Activated B cell treated with CpG ODN at 0.5 μM for 24 hours (primary cell): Measurements from ENCODE around the gene SLC30A10. TPM values are rescaled to one million over a fixed set of nuclear protein-coding genes. Genes with fewer than 3 reads are reported as not detected.

Source experiments
- ATAC-seq: fragments of 200-7000 bp; cut with Tn5 transposase; one replicate; pipeline ENCODE4 v1.10.0; 2021; ENCODE audit warnings: low read depth, mild to moderate bottlenecking, moderate library complexity
- CTCF ChIA-PET: fragments of 350-600 bp; sonication (Branson Sonifier 250); formaldehyde crosslinking; loops from one replicate; lab custom pipeline; 2021; ENCODE audit warnings: antibody characterized with exemption; lab: Charles Lee
- POLR2A ChIA-PET: fragments of 350-600 bp; sonication (Branson Sonifier 250); formaldehyde crosslinking; loops from one replicate; lab custom pipeline; 2021; ENCODE audit warnings: antibody characterized with exemption; lab: Charles Lee
- DNase-seq: peaks from one replicate; pipeline ENCODE4 v3.0.0; 2022
- H3K27ac Mint-ChIP-seq: one replicate; pipeline ENCODE4 v1.8.0; 2020; ENCODE audit warnings: mixed read lengths
- H3K27me3 Mint-ChIP-seq: one replicate; pipeline ENCODE4 v1.8.0; 2021; ENCODE audit warnings: mixed read lengths
- H3K36me3 Mint-ChIP-seq: one replicate; pipeline ENCODE4 v1.8.0; 2021; ENCODE audit warnings: low read depth, mixed read lengths
- H3K4me1 Mint-ChIP-seq: one replicate; pipeline ENCODE4 v1.8.0; 2021; ENCODE audit warnings: mixed read lengths
- H3K4me3 Mint-ChIP-seq: one replicate; pipeline ENCODE4 v1.8.0; 2020; ENCODE audit warnings: mild to moderate bottlenecking, mixed read lengths
- H3K9me3 Mint-ChIP-seq: one replicate; pipeline ENCODE4 v1.8.0; 2020; ENCODE audit warnings: mixed read lengths
- intact Hi-C: fragments of 100-400 bp; cut with micrococcal nuclease; formaldehyde crosslinking; loops from one replicate; pipeline ENCODE4 v1.15.1; 2024
- total RNA-seq: library from RNA; stranded (reverse); gene quantifications from 2 replicates; pipeline ENCODE4 v1.2.3, GENCODE V29; 2022
- TF ChIP-seq, protein P1 (sequence below): fragments of 200-600 bp; IDR thresholded peaks from one replicate; pipeline ENCODE4 v1.8.0; 2022; ENCODE audit warnings: antibody characterized with exemption, mild to moderate bottlenecking

Gene SLC30A10
- total RNA-seq, 1 donor from 2014 or later: 0.11 TPM

GRCh38 chr1:219904934-219905333, 23.4 kb downstream of the SLC30A10 start:
- ATAC-seq (no peak), DNase-seq (no peak)
- ChIA-PET CTCF (no interaction called here), POLR2A (interaction anchor here (0.6 kb wide), 1 partner anchor 92 kb away, joined by 3 read pairs; no protein-coding TSS in a partner anchor)
- TF ChIP-seq, protein P1, sequence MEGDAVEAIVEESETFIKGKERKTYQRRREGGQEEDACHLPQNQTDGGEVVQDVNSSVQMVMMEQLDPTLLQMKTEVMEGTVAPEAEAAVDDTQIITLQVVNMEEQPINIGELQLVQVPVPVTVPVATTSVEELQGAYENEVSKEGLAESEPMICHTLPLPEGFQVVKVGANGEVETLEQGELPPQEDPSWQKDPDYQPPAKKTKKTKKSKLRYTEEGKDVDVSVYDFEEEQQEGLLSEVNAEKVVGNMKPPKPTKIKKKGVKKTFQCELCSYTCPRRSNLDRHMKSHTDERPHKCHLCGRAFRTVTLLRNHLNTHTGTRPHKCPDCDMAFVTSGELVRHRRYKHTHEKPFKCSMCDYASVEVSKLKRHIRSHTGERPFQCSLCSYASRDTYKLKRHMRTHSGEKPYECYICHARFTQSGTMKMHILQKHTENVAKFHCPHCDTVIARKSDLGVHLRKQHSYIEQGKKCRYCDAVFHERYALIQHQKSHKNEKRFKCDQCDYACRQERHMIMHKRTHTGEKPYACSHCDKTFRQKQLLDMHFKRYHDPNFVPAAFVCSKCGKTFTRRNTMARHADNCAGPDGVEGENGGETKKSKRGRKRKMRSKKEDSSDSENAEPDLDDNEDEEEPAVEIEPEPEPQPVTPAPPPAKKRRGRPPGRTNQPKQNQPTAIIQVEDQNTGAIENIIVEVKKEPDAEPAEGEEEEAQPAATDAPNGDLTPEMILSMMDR: no peak
- Mint-ChIP-seq H3K9me3 (no peaks in the 10 kb centered on the region), H3K4me3 (no peak overlapping the region), H3K36me3 (no peaks in the 10 kb centered on the region), H3K4me1 (no peaks in the 10 kb centered on the region), H3K27me3 (peaks cover 3% of the 10 kb centered on the region), H3K27ac (no peak overlapping the region)
- intact Hi-C loops: no loop called here

DNA sequence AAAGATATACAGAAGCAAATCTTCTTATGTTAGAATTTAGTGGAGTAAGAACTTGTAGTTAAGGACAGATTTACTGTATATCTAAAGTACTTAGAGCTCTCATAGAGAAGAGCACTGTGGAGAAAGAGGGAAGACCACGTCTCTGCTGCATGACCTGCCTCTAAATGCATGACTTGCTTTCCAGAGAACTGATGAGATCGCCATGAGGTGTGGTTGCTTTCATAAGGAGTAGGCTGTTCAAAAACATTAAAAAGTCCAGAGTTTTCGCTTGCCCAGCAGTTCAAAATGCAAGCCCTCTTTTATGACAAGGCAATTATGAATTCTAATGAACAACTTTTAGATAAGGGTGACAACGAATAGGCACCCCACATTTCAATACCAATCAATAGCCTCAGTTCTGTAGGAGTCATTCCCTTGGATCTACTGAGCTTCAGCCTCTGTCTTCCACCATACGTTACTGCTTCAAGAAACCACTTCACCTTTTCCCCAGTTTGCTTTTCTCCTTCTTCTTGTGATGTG, 24.9 kb downstream of the SLC30A10 start:
- Mint-ChIP-seq H3K27me3 (peaks cover 3% of the 10 kb centered on the region), H3K27ac (no peak overlapping the region), H3K4me3 (no peak overlapping the region), H3K9me3 (no peaks in the 10 kb centered on the region), H3K36me3 (no peaks in the 10 kb centered on the region), H3K4me1 (no peaks in the 10 kb centered on the region)
- DNase-seq: no peak
- ChIA-PET CTCF (no interaction called here), POLR2A (no interaction called here)
- intact Hi-C loops: no loop called here
- no peak for ATAC-seq
- TF ChIP-seq, protein P1: no peak

DNA sequence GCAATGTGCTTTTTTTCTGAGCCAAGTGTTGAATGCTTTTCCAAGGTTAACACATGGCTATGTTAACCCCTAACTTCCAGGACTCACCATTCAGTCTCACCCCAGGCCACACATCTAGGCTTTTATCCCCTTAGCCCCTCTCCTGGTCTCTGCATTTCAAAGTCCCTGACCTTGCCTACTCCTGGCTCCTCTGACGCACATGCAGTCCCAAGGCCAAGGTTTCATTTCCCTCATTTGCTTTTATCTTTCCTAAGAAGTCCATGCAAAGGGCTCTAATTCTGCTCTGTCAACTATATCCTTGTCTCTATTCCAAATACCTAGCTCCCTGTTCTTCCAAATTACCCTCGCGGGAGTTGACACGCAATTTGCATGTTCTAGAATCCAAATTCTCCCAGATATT, 25.4 kb downstream of the SLC30A10 start:
- DNase-seq: no peak
- H3K27ac Mint-ChIP-seq: no peak overlapping the region
- intact Hi-C loops: no loop called here
- no peaks in the 10 kb centered on the region for H3K36me3 Mint-ChIP-seq
- ChIA-PET POLR2A (no interaction called here), CTCF (no interaction called here)
- H3K4me1 Mint-ChIP-seq: no peaks in the 10 kb centered on the region
- no peak overlapping the region for H3K4me3 Mint-ChIP-seq
- TF ChIP-seq, protein P1: no peak
- peaks cover 3% of the 10 kb centered on the region for H3K27me3 Mint-ChIP-seq
- H3K9me3 Mint-ChIP-seq: no peaks in the 10 kb centered on the region
- ATAC-seq: no peak

- H3K4me1 Mint-ChIP-seq: no peaks in the 10 kb centered on the region
- H3K4me3 Mint-ChIP-seq: no peak overlapping the region
- H3K36me3 Mint-ChIP-seq: no peaks in the 10 kb centered on the region
- ChIA-PET POLR2A (no interaction called here), CTCF (no interaction called here)
- H3K27ac Mint-ChIP-seq: no peak overlapping the region
- ATAC-seq (no peak), DNase-seq (no peak)
- intact Hi-C loops: no loop called here
- TF ChIP-seq, protein P1: no peak
- no peaks in the 10 kb centered on the region for H3K9me3 Mint-ChIP-seq
- H3K27me3 Mint-ChIP-seq: peaks cover 4% of the 10 kb centered on the region
These were observed 27.5 kb downstream of the SLC30A10 start for GRCh38 chr1:219900882-219901281.

DNA sequence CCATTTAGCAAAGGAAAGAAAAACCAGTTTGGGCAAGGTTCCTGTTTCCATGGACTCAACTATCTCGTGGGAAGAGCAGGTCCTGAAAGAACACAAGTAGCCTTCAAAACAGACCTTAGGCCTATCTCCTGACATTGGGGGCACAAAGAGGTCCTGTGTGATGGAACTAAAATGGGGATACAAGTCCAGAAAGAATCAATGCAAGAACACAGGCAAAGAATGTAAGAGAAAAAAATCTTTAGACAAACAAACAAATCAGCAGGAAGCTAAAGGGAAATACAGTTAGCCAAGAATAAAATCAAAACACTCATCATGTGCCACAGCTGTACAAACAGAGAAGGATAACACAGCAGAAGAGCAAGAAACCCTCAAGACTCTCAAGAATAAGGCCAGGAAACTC, 28.2 kb downstream of the SLC30A10 start:
- Mint-ChIP-seq H3K9me3 (peaks cover 3% of the 10 kb centered on the region), H3K27me3 (peaks cover 8% of the 10 kb centered on the region), H3K27ac (no peak overlapping the region), H3K36me3 (no peaks in the 10 kb centered on the region), H3K4me1 (no peaks in the 10 kb centered on the region), H3K4me3 (no peak overlapping the region)
- DNase-seq (no peak), ATAC-seq (no peak)
- ChIA-PET CTCF (no interaction called here), POLR2A (no interaction called here)
- intact Hi-C loops: no loop called here
- TF ChIP-seq, protein P1: no peak
